ENCODE data around the gene POC5.
"Not testable (repeated sequence)": the region's sequence is repeated elsewhere in the genome, so short reads cannot be mapped to it uniquely, and the experiment has no call there.

The POC5 gene, protein sequence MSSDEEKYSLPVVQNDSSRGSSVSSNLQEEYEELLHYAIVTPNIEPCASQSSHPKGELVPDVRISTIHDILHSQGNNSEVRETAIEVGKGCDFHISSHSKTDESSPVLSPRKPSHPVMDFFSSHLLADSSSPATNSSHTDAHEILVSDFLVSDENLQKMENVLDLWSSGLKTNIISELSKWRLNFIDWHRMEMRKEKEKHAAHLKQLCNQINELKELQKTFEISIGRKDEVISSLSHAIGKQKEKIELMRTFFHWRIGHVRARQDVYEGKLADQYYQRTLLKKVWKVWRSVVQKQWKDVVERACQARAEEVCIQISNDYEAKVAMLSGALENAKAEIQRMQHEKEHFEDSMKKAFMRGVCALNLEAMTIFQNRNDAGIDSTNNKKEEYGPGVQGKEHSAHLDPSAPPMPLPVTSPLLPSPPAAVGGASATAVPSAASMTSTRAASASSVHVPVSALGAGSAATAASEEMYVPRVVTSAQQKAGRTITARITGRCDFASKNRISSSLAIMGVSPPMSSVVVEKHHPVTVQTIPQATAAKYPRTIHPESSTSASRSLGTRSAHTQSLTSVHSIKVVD

DNA sequence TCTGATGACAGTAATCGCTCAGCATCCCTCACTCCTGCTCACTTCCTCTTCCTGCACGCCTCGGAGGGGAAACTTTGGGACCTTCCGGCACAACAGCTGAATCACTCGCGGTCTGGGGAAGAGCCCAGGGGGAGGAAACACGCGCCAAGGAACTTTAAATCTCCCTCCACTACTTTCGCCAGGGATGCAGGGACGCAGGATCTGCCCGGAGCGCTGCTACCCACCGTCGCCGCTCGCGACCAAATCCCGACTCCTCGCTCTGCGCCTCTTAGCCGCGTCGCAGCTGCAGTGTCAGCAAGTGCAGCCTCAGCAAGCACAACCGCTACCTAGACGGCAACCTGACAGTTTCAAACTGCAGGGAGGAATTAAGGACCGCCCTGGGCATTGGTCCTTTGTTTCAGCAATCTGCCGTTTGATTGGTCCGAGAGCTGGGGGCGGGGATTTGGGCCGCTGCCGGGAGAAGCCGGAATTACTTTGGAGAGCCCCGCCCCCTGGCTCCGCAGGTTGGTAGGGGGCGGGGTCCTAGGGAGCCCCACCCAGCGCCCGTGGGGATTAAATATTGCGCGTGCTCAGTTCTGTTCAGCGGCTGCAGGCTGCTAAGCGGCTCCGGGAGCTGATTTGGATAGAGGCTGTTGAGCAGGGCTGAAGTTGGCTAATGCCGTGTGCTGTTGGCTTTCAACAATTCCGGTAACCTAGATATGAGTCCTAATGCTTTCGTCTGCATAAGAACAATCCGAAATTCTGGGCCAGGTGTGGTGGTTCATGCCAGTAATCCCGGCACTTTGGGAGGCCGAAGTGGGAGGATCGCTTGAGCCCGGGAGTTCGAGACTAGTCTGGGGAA, at the start of gene POC5:
Gene POC5, minus strand, starts transcription at position 356 of the 841 bp plus-strand sequence. CDS start 4,500 bp downstream, outside the sequence.
- DNase-seq, result peak; percentile 98

DNA sequence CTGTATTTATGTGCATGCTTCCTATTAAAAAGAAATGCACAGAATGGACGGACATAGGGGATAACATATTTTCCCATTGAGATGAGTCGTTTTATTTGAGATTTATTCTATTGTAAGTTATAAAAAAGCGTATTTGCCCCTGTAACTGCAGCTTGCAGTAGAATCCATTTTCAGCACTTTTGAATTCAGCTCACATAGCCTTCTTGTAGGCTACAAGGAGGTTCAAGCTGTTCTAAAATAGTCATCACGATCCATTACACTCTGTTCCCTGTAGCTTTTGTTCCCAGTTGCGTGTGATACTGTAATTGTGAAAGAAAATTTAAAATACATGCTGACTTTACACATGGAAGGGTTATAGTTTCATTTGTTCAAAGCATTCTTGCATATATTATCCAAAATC, 40.9 kb upstream of the POC5 start:
- DNase-seq, result no peak

DNA sequence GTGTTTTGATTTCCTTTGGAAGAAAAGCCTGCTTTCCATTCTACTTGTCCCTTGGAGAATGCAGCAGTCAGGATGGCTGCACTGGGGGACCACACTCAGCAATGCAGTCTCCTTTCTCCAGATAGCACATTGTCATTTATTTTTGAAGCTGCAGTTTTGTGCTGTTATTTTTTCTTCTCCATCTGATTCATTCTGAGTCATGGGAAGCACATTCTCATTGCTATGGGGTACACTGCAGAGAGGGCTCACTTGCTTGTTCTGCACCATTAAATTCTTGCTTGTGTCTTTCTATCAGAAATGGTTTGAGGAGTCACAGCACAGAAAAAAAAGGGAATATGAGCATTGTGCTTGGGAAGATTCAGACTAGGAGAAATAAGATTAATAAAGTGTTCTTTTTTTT, 39.7 kb upstream of the POC5 start:
- DNase-seq, result no peak

DNA sequence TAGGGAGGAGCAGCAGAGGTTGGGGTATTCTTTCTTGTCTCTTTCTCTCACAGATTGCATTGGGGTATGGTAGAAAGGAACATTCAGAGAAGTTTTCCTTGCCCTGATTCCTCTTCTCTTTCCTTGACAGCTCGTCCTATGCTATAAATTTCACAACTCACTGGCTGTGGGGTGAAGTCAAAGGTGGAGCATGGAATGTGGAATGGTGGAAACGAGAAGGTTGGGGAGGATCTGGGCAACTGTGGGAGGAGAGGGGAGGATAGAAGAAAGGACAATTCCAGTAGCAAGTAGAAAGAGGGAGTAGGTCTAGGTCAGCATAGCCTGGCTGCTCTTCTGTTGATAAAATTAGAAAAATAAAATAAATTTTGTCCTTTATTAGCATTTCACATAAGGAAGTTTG, 39.0 kb upstream of the POC5 start:
- DNase-seq, result no peak

DNA sequence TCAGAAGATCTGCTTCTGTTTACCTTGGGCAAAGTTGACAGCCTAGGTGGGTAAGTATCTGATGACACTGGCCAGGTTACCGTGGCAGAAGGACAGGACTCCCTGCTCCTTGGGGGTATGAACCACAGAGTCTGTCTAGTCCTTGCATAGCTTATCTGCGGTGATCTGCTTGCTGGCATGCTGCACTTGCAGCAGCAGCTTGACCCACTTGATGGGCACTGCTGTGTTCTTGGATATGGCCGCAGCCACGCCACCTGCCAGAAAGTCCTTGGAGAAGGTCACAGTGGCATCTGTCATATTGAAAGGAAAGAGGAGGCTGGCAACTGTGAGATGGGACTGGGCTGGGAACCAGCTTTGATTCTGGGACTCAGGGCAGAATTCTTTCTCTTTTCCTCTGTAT, 35.9 kb upstream of the POC5 start:
- DNase-seq, result no peak

DNA sequence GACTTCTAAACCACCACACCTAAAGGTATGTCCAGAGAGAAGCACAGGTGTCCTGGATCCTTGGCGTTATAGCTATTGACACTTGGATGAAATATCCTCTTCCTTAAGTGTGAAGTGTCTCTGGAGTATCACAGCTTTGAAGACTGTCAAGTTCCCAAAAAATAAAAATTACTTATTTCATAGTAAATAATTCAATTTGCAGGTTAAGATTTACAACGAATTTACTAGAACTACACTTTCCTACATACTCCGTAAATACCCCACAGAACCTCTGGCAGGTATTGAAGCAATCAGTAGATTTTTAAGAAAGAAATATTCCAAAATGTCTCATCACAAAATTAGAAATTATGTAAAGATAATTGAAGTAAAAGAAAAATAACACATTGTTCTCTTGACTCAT, 27.1 kb upstream of the POC5 start:
- DNase-seq, result no peak

DNA sequence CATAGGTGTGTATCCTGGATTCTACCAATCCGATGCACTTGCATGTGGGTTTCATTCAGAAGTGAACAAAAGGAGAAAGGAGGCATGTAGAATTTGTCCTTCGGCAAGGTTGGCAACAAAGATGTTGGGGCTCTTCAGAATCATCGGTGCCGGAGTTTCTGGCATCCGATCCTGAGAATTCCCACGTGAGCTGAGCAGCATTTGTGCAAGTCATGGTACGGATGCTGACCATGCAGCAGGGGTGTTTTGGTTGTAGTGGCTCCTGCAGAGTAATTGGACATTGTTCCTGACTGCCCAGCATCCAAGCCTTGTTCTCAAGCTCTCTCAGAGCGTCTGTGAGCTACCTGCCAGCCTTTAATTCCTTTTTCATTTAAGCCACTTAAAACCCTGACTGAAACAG, 19.0 kb upstream of the POC5 start:
- DNase-seq, result no peak

DNA sequence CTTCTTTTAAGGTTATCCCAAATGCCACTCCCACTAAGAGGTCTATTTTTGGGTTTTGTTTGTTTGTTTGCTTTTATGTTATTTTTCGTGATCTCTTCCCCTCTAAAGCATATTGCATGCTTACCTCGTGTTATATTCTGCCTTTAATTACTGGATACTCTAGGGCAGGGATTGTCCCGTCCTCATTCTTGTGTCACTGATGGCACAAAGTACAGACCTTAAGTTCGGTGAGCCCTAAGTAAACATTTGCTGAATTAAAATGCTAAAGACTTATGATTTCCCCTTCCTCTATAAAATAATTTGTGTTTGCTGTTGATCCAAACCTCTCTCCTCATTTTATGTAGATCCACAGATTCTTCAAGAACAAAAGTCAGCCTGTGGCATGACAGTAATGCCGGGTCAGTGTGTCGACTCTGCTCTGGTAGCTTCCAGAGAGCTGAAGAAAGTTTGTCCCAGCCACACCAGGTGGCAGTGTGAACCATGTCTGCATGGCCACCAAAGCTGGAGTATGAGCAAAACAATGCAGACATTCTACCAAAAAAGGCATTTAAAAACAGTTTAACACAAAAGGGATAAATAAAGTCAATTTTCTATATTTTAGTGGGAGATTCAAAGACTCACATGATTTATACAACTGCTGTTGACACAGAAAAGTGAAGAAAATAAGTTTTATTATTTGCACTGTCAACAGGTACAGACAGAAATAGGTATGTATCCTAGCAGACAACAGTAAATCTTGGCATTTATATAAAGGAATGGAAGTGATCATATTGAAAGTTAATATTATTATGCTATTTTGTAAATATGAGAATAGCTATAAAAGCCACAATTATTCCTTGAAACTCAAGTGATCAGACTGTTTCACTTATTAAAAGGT, 17.9 kb upstream of the POC5 start:
- no peak for DNase-seq

DNA sequence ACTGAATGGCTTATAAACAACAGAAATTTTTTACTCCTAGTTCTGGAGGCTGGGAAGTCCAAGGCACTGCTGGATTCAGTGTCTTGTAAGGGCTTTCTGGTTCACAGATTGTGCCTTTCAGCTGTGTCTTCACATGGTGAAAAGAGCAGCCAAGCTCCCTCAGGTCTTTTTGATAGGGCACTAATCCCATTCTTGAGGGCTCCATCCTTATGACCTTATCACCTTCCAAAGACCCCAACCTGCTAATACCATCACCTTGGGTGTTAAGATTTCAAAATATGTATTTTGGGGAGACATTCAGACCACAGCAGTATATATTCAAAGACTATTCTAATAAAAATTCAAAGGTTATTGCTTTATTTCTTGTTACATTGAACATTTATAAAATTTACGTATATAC, 16.5 kb upstream of the POC5 start:
- DNase-seq, result no peak

DNA sequence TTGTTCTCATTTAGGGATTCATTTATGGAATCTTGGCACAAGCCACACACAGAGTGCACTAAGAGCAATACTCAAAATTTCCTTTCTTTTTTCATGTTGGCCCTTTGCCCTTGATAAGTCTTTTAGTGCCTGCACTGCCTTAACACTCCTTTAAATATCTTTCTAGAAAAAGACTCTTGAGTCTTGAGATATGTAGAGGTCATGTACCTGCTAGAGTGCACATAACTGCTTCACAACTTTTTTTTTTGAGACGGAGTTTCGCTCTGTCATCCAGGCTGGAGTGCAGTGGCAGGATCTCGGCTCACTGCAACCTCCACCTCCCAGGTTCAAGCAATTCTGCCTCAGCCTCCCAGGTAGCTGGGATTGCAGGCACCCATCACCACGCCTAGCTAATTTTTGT, 14.3 kb upstream of the POC5 start:
- DNase-seq, result not testable (repeated sequence)

DNA sequence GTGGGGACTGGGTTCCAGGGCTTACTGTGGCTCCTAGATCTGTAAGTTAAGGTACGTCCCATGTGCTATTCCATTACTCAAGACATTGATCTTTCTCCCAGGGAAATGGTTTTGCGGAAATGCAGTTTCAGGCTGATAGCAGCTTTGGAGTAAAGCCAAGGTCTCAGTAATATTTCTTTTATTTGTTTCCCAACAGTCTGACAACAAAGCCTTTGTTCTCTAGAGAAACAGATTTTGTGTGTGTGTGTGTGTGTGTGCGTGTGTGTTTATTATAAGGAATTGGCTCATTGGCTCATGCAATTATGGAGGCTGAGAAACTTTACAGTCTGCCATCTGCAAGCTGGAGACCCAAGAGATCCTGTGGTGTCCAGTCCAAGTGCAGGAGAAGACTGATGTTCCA, 12.1 kb upstream of the POC5 start:
- no peak for DNase-seq

DNA sequence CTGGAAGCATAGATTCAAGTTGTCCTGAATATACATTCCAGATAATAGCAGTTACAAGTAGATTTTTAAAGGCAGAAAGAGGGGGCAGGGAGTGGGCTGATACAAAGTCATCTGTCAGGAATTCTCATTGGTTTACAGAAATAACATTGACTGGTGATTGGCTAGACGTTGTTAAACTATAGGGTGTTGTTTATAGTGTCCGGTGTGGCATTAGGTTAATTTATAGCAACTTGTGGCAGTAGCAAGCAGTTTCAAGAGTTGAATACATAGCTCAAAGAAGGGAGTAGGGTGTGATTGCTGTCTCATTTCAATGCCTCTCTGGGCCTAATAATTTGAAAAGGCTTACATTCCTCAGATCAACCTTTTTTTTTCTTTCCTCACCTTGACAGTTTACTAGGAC, 10.7 kb upstream of the POC5 start:
- DNase-seq, result no peak

DNA sequence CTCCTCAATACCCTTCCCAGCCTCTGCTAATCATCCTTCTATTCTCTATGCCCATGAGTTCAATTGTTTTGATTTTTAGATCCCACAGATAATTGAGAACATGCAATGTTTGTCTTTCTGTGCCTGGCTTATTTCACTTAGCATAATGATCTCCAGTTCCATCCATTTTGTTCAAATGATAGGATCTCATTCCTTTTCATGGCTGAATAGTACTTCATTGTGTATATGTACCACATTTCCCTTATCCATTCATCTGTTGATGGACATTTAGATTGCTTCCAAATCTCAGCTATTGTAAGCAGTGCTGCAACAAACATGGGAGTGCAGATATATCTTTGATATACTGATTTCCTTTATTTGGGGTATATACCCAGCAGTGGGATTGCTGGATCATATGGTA, 9.0 kb upstream of the POC5 start:
- not testable (repeated sequence) for DNase-seq

DNA sequence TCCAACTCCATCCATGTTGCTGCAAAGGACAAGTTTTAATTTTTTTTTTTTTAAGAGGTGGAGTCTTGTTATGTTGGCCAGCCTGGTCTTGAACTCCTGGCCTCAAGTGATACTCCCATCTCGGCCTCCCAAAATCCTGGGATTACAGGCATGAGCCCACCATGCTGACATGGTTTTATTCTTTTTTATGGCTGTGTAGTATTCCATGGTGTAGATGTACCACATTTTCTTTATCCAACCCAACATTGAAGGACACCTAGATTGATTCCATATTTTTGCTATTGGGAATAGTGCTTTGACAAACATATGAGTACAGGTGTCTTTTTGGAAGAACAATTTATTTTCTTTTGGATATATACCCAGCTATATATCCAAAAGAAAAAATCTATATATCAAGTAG, 6.1 kb upstream of the POC5 start:
- DNase-seq, result no peak

DNA sequence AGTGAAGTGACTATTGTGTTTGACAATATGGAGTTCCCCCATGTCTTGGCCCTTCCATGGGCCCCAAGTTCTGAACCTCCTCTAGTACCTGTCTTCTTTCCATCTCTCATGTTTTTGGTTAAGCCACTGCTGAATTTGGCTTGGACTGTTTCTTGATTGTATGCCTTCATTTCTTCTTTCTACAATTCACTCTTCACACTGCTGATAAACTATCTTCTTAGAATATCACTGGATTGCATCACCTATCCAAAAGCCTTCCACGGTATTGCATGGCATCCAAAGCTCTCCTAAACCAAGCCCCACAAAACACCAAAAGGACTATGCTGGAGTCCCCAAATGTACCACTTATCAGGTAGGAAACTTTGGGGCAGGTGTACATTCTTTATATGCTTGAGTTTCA, 4.3 kb upstream of the POC5 start:
- no peak for DNase-seq

DNA sequence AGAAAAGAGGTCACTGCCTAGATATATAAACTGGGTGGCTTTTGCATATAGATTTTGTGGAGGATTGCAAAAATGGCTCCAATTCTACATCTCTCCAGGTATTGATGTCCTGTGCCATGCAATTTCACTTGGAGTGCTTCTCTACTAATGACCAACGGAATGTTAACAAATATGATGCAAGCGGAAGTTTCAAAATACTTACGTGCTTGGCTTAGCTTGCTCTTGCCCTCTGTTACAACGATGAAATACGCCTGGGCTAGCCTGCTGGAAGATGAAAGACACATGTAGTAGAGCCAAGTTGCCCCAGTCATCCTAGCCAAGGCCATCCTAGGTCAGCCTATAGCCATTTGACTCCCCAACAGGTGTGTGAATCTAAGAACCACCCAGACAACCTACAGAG, 3.6 kb upstream of the POC5 start:
- DNase-seq, result no peak

DNA sequence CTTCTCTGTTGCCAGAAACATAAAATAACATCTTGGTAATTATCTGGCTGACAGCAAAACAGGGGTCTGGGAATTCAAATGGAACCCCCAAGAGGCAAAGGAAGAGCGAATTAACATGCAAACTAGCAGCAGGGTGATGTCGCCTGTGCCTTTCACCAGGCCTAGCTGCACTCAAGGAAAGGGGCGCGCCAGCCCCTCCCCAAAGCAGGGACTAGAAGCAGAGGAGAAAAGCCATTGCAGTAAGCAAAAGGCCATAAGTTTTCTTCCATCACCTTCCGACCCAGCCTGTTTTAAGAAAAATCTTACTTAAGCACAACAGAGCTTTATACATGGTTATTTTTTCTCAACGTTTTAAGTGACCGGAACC, 539 bp downstream of the POC5 start:
- DNase-seq, result no peak

DNA sequence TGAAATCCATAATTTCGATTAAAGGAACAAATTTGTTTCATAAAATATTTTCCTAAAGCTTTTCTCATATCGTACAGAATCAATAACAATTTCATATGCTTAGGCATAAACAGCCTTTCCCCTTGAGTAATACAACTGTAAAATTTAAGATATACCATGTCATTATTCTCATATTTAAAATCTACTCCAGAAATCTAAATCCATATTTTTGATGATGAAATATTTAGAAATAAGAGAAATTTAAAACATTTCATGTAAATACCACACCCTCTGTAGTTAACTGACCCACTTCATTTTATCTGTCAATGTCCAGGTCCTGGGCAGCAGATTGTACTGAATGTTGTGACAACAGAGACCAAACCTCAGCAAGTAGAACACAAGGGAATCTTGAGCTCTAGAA, 5.1 kb downstream of the POC5 start:
- DNase-seq, result no peak

DNA sequence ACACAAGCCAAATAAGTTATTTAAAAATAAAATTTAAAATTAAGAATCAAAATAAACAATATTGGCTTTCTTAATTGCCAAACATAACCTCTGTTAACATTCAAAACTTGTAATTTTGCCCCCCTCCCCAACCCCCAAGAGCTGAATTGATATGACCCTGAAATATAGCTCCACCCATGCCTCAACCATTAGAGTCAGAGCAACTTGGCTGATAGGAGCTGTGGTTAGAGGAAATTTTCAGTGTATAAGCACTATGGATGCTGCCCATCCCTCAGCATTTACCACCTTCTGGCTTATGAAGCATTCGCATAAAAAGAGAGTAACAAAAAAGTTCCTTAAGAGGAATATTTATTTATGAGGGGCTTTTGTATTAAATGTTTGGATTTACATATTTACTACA, 6.1 kb downstream of the POC5 start:
- DNase-seq, result no peak

DNA sequence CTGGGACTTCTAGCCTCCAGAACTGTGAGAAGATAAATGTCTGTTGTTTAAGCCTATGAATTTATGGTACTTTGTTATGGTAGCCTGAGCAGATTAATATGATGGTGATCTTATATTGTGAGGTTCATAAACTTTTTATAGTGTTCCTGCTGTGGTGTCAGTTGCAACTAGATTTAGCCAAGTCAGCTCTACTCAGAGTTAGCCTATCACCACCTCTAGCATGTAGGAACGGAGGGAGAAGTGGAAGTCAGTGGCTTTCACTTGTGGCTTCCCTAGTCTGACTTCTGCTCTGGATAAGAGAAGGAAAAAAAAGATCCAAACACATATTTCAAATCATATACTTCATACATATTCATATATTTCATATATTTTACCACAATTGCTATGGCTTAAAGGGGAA, 6.6 kb downstream of the POC5 start:
- DNase-seq, result no peak

DNA sequence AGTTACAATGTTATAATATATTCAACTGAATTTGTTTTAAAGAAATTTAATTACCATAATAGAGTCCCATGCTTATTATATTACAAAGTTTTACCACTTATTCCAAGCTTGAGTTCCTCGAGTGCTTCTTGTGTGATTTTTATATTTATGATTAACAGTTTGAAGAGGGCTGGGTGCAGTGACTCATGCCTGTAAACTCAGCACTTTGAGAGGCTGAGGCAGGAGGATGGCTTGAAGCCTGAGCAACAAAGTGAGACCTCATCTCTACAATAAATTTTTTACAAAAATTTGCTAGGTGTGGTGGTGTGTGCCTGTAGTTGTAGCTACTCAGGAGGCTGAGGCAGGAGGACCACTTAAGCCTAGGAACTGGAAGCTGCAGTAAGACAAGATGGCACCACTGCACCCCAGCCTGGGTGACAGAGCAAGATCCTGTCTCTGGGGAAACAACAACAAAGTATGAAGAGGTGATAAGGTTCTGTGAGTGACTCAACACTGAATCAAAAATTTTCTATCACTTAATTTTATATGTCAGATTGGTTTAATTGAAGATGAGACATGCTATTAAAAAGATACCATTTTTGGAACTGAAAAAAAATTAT, 9.2 kb downstream of the POC5 start:
- DNase-seq, result no peak

DNA sequence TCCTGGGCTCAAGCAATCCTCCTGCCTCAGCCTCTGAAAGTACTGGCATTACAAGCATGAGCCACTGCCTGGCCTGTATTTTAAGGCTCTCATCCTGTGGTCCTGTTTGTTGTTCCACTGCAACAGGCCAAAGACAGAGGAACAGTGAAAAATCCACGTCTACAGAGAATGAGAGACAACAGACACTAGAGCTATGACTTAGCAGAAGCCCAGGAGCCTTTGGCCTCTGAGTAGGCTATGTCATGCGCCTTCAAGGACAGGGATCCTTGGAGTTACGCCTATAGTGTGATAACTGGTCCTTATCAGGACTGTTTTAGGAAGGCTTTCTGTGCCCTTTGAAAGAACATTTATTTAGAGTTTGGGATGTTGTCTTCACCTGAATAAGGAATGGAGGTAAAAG, 10.5 kb downstream of the POC5 start:
- no peak for DNase-seq

DNA sequence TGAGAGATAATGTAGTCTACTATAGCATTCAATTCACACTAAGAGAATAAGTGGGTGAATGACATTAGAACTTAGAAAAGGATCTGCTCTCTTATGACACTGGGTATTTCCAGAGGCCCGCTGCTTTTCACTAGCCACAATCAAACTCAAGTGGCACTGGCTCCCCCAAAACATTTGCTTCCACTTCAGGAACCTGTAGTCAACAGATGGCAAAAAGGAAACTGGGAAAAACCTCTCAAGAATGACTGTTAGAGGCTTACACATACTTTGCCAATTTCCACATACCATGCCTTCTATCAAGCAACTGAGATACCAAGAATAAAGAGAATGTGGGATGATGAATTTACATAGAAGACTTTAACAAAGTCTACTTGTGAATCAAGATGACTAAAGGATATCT, 11.2 kb downstream of the POC5 start:
- no peak for DNase-seq

All from activated CD8-positive, alpha-beta memory T cell treated with anti-CD3 and anti-CD28 coated beads, Interleukin-2, amount 50 U/mL, for 4 hours (primary cell).